Hepatocyte (in vitro differentiated cells): ENCODE measurements around the gene PCID2.

Experiments
- CTCF ChIP-seq: fragments of 200-600 bp; sonication (generic); IDR thresholded peaks from 2 replicates; pipeline ENCODE4 v1.5.1; 2016; ENCODE audit warnings: antibody characterized with exemption, mild to moderate bottlenecking; ENCODE audit not compliant: poor library complexity
- EZH2 ChIP-seq: fragments of 200-600 bp; sonication (generic); IDR thresholded peaks from 2 replicates; pipeline ENCODE4 v1.6.1; 2016; ENCODE audit warnings: antibody characterized with exemption, mild to moderate bottlenecking, borderline replicate concordance
- EZH2phosphoT487 ChIP-seq: fragments of 200-600 bp; sonication (generic); IDR thresholded peaks from one replicate; pipeline ENCODE4 v1.6.1; 2018; ENCODE audit warnings: antibody characterized with exemption, mild to moderate bottlenecking, low read depth, moderate library complexity; ENCODE audit not compliant: unreplicated experiment, severe bottlenecking

- TF ChIP-seq EZH2, result no peak
- no peak for TF ChIP-seq CTCF
- no peak for TF ChIP-seq EZH2phosphoT487
These were observed 1.4 kb upstream of the PCID2 start for GRCh38 chr13:113209759-113210421.
